CD8-positive, alpha-beta memory T cell (primary cell): ENCODE results near the gene MOK. TPM values are rescaled to one million over a fixed set of nuclear protein-coding genes. Genes with fewer than 3 reads are reported as not detected.
"Not testable (repeated sequence)": the region's sequence is repeated elsewhere in the genome, so short reads cannot be mapped to it uniquely, and the experiment has no call there.

Experiments
- CTCF ChIA-PET: fragments of 350-600 bp; sonication (Branson Sonifier 250); formaldehyde crosslinking; loops from one replicate; lab custom pipeline; 2021; ENCODE audit warnings: antibody characterized with exemption; lab: Charles Lee
- POLR2A ChIA-PET: fragments of 350-600 bp; sonication (Branson Sonifier 250); formaldehyde crosslinking; loops from one replicate; lab custom pipeline; 2021; ENCODE audit warnings: antibody characterized with exemption; lab: Charles Lee
- DNase-seq, 5 donors: peaks; one replicate each; pipeline versions ENCODE4 v3.0.0 to v3.0.0-alpha.2; 2020 to 2022; ENCODE audit warnings: mixed read lengths in 1 of 5
- H3K27ac ChIP-seq: one replicate; pipeline ENCODE4 v1.7.0; 2013; ENCODE audit warnings: low read depth, mild to moderate bottlenecking, low read length, moderate library complexity
- H3K27me3 ChIP-seq: 2 replicates; pipeline ENCODE4 v1.7.0; 2013; ENCODE audit warnings: low read length, mild to moderate bottlenecking; ENCODE audit not compliant: insufficient read depth, poor library complexity, severe bottlenecking
- H3K36me3 ChIP-seq: 2 replicates; pipeline ENCODE4 v1.7.0; 2013; ENCODE audit warnings: mild to moderate bottlenecking, low read length, moderate library complexity; ENCODE audit not compliant: insufficient read depth
- H3K4me1 ChIP-seq: 2 replicates; pipeline ENCODE4 v1.7.0; 2013; ENCODE audit warnings: mild to moderate bottlenecking, low read length, moderate library complexity; ENCODE audit not compliant: insufficient read depth
- H3K4me3 ChIP-seq: 2 replicates; pipeline ENCODE4 v1.7.0; 2013; ENCODE audit warnings: mild to moderate bottlenecking, low read length
- H3K9me3 ChIP-seq: 2 replicates; pipeline ENCODE4 v1.7.0; 2013; ENCODE audit warnings: mild to moderate bottlenecking, low read length
- H3K27ac Mint-ChIP-seq, 8 donors: one replicate each; pipeline ENCODE4 v1.8.0; 2020 to 2021; ENCODE audit warnings: mixed read lengths in 8 of 8, mild to moderate bottlenecking in 6 of 8, inconsistent platforms in 3 of 8, moderate library complexity in 3 of 8
- H3K27me3 Mint-ChIP-seq, 2 donors: one replicate each; pipeline ENCODE4 v1.8.0; 2020 to 2021; ENCODE audit warnings: mixed read lengths in 2 of 2, mild to moderate bottlenecking in 1 of 2, moderate library complexity in 1 of 2
- H3K36me3 Mint-ChIP-seq, 3 donors: one replicate each; pipeline ENCODE4 v1.8.0; 2020 to 2021; ENCODE audit warnings: mixed read lengths in 3 of 3, inconsistent platforms in 1 of 3, mild to moderate bottlenecking in 1 of 3
- H3K4me1 Mint-ChIP-seq, 3 donors: one replicate each; pipeline ENCODE4 v1.8.0; 2020 to 2021; ENCODE audit warnings: mixed read lengths in 3 of 3, inconsistent platforms in 1 of 3, mild to moderate bottlenecking in 1 of 3
- H3K4me3 Mint-ChIP-seq, 7 donors: one replicate each; pipeline ENCODE4 v1.8.0; 2020 to 2021; ENCODE audit warnings: mixed read lengths in 7 of 7, mild to moderate bottlenecking in 6 of 7, moderate library complexity in 4 of 7, inconsistent platforms in 2 of 7
- H3K9me3 Mint-ChIP-seq, 5 donors: one replicate each; pipeline ENCODE4 v1.8.0; 2020 to 2022; ENCODE audit warnings: mixed read lengths in 5 of 5, mild to moderate bottlenecking in 3 of 5, moderate library complexity in 2 of 5, inconsistent platforms in 1 of 5
- polyA plus RNA-seq: library from polyadenylated mRNA; unstranded; fragments of 300-500 nt; fragmentation: Illumina TruSeq; gene quantifications from one replicate; pipeline ENCODE4 v1.2.3, GENCODE V29; 2021
- total RNA-seq, 2 experiments: library from RNA; stranded (reverse); gene quantifications; one replicate each; pipeline ENCODE4 v1.2.3, GENCODE V29; 2021

The MOK gene
- total and polyA plus RNA-seq, 3 experiments from 2014 or later: 2.8 to 7.3 (median 5.8) TPM

DNA sequence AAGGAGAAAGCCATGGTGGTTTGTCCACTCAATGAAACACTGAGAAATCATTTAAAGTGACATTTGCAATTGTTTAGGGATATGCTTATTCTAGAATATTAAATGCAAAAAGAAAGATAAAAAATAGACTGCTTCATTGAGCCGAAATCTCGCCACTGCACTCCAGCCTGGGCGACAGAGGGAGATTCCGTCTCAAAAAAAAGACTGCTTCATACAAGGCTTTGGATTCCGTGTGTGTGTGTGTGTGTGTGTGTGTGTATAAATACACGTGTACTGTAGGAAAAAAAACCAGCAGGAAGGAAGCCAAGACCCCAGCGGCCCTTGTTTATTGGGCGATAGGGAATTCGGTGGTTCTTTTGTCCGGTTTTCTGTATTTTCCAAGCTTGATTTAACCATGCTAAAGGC, 11.4 kb upstream of the MOK start:
- Mint-ChIP-seq H3K4me3 (peak overlapping the region; percentile 94 to 99 (median 96)), H3K27me3 (peaks cover 0 to 8% of the 10 kb centered on the region in 2 donors), H3K27ac (peak overlapping the region; percentile 93 to 99 (median 98)), H3K9me3 (peaks cover 0 to 3% (median 0%) of the 10 kb centered on the region in 5 donors), H3K4me1 (peaks cover 37 to 66% (median 58%) of the 10 kb centered on the region in 3 donors), H3K36me3 (peaks cover 0 to 14% (median 0%) of the 10 kb centered on the region in 3 donors)
- Histone ChIP-seq H3K9me3 (no peaks in the 10 kb centered on the region), H3K36me3 (no peaks in the 10 kb centered on the region), H3K4me3 (peak overlapping the region; percentile 38), H3K27ac (peak overlapping the region; percentile 1), H3K4me1 (peaks cover 39% of the 10 kb centered on the region), H3K27me3 (no peaks in the 10 kb centered on the region)
- POLR2A ChIA-PET: interaction anchor here (0.9 kb wide), 1 partner anchor 12 kb away, joined by 5 read pairs; the partner anchor contains the start of gene MOK
- CTCF ChIA-PET: interaction anchor here (1.0 to 5.7 kb wide), 16 partner anchors 12 to 369 kb away, joined by 3 to 79 read pairs (median 4); partner anchors contain the start of genes ANKRD9 and MOK
- DNase-seq: peak in 2 of 5 donors; percentile 17 to 62

DNA sequence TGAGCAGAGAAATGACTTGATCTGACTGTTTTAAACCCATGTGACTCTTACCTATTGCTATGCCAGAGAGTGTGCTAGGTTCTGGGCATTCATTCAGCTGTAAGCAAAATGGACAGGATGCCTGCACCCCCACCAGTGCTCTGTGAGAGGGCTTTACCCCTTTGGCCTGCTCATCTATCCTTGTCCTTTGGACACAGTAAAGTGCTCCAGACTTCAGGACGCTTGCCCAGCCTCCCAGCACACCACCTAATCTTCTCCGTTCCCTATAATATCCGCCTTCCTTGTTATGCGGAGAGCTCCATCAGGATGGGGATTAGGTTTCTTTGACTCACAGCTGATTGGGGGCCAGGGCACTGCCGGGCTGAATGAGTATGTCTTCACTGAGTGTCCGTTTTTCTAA, 10.2 kb upstream of the MOK start:
- Histone ChIP-seq H3K27me3 (no peaks in the 10 kb centered on the region), H3K4me1 (peaks cover 28% of the 10 kb centered on the region), H3K9me3 (no peaks in the 10 kb centered on the region), H3K36me3 (no peaks in the 10 kb centered on the region), H3K27ac (no peak overlapping the region), H3K4me3 (peak overlapping the region; percentile 76)
- H3K27ac Mint-ChIP-seq: peak overlapping the region in 4 of 8 donors; percentile 29 to 94 (median 55)
- ChIA-PET POLR2A (interaction anchor here (2.4 kb wide), 1 partner anchor 10 kb away, joined by 15 read pairs; the partner anchor contains the start of gene MOK), CTCF (interaction anchor here (0.8 to 5.7 kb wide), 13 partner anchors 11 to 608 kb away, joined by 3 to 79 read pairs (median 5); partner anchors contain the start of genes DYNC1H1 and MOK)
- peaks cover 0 to 3% (median 0%) of the 10 kb centered on the region in 5 donors for H3K9me3 Mint-ChIP-seq
- no peak for DNase-seq
- peak overlapping the region; percentile 86 to 95 (median 90) for H3K4me3 Mint-ChIP-seq
- peaks cover 0 to 13% (median 0%) of the 10 kb centered on the region in 3 donors for H3K36me3 Mint-ChIP-seq
- peaks cover 35 to 54% (median 49%) of the 10 kb centered on the region in 3 donors for H3K4me1 Mint-ChIP-seq
- peaks cover 0 to 8% of the 10 kb centered on the region in 2 donors for H3K27me3 Mint-ChIP-seq

DNA sequence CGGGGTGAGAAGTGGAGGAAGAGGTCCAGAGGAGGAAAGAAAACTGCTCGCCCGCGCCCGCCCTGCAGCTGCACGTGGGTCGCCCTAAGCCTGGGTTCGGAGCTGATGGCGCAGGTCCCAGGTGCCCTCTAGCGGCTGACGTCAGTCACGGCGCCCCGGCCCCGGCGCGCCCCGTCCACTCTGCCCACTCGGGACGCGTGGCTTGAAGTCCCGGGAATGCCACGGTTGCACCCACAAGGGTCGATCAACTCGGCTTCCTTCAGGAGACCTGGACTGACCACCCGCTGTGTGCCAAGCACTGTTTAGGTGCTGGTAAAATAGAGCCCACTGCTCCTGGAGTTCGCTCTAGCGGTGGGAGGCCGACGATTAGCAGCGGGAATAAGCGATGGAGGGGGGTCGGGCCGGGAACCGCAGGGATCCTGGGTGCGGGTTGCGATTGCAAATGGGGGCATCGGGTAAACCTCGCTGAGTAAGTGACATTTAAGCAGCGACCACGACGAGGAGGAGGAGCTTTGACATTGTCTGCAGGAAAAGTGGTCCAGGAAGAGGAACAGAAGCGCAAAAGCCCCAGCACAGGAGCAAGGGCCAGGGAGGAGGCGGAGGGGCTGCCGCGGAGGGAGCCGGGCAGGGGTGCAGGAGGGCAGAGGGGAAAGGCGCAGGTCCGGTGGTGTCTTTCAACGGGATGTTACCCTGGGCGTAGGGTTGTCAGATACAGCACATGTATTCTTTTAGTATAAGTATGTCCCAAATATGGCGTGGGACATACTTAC, 9.5 kb upstream of the MOK start:
- Mint-ChIP-seq H3K27me3 (peaks cover 0 to 8% of the 10 kb centered on the region in 2 donors), H3K36me3 (peaks cover 0 to 10% (median 0%) of the 10 kb centered on the region in 3 donors), H3K4me3 (peak overlapping the region; percentile 86 to 95 (median 90)), H3K4me1 (peaks cover 33 to 51% (median 47%) of the 10 kb centered on the region in 3 donors), H3K9me3 (peaks cover 0 to 3% (median 0%) of the 10 kb centered on the region in 5 donors), H3K27ac (peak overlapping the region in 7 of 8 donors; percentile 61 to 94 (median 85))
- peak; percentile 73 to 86 (median 76) for DNase-seq
- CTCF ChIA-PET: interaction anchor here (0.6 to 5.7 kb wide), 27 partner anchors 10 to 607 kb away, joined by 3 to 79 read pairs (median 3); partner anchors contain the start of genes CINP, DYNC1H1, MOK and TECPR2
- Histone ChIP-seq H3K4me3 (peak overlapping the region; percentile 76), H3K27ac (no peak overlapping the region), H3K36me3 (no peaks in the 10 kb centered on the region), H3K27me3 (no peaks in the 10 kb centered on the region), H3K4me1 (peaks cover 28% of the 10 kb centered on the region), H3K9me3 (no peaks in the 10 kb centered on the region)
- POLR2A ChIA-PET: interaction anchor here (0.5 to 2.4 kb wide), 4 partner anchors 10 to 1437 kb away, joined by 3 to 15 read pairs (median 3); partner anchors contain the start of gene MOK

DNA sequence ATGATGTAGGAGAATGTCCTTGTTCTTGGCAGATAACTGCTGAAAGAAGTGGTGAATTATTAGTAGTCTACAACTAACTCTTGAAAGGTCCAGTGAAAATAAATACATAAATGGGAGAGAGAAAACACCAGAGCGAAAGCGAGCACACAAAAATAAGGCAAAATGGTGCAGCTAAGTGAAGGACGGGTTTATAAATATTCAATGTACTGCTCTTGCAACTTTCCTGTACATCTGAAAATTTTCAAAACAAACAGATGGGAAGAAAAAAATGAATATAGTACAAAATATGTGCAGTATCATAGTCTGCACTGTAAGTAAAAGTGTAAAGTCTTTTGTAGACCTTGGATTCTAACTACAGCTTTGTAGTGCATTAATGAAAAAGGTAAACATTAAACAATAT, 1.3 kb downstream of the MOK start:
- Histone ChIP-seq H3K27ac (no peak overlapping the region), H3K36me3 (no peaks in the 10 kb centered on the region), H3K4me3 (no peak overlapping the region), H3K4me1 (peaks cover 6% of the 10 kb centered on the region), H3K9me3 (no peaks in the 10 kb centered on the region), H3K27me3 (no peaks in the 10 kb centered on the region)
- no peak for DNase-seq
- ChIA-PET CTCF (interaction anchor here (4.8 kb wide), 1 partner anchor 13 kb away, joined by 79 read pairs; no protein-coding TSS in a partner anchor), POLR2A (interaction anchor here (0.6 to 3.1 kb wide), 2 partner anchors 11 to 352 kb away, joined by 6 to 15 read pairs; no protein-coding TSS in a partner anchor)
- H3K27me3 Mint-ChIP-seq: peaks cover 4% of the 10 kb centered on the region in 2 donors
- peaks cover 10 to 15% (median 12%) of the 10 kb centered on the region in 3 donors for H3K4me1 Mint-ChIP-seq
- peak overlapping the region; percentile 22 to 85 (median 45) for H3K4me3 Mint-ChIP-seq
- H3K27ac Mint-ChIP-seq: peak overlapping the region in 2 of 8 donors; percentile 65 to 66
- peaks cover 0 to 5% (median 0%) of the 10 kb centered on the region in 3 donors for H3K36me3 Mint-ChIP-seq
- peaks cover 0 to 2% (median 0%) of the 10 kb centered on the region in 5 donors for H3K9me3 Mint-ChIP-seq

DNA sequence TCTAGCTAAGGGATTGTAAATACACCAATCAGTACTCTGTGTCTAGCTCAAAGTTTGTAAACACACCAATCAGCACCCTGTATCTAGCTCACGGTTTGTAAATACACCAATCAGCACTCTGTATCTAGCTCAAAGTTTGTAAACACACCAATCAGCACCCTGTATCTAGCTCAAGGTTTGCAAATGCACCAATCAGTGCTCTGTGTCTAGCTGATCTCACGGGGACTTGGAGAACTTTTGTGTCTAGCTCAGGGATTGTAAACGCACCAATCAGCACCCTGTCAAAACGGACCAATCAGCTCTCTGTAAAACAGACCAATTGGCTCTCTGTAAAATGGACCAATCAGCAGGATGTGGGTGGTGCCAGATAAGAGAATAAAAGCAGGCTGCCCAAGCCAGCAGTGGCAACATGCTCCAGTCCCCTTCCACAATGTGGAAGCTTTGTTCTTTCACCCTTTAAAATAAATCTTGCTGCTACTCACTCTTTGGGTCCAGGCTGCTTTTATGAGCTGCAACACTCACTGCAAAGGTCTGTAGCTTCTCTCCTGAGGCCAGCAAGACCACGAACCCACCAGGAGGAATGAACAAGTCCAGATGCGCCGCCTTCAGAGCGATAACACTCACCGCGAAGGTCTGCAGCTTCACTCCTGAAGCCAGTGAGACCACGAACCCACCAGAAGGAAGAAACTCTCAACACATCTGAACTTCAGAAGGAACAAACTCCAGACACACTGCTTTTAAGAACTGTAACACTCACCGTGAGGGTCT, 6.5 kb downstream of the MOK start:
- H3K27me3 ChIP-seq, H3K4me3 Mint-ChIP-seq, H3K27ac Mint-ChIP-seq, H3K4me1 Mint-ChIP-seq, H3K4me1 ChIP-seq, H3K4me3 ChIP-seq, H3K9me3 ChIP-seq, H3K36me3 ChIP-seq, H3K36me3 Mint-ChIP-seq, H3K9me3 Mint-ChIP-seq, DNase-seq, H3K27me3 Mint-ChIP-seq, POLR2A ChIA-PET, H3K27ac ChIP-seq: not testable (repeated sequence)
- CTCF ChIA-PET: interaction anchor here (1.0 to 1.7 kb wide), 3 partner anchors 14 to 19 kb away, joined by 3 to 5 read pairs (median 4); no protein-coding TSS in a partner anchor

DNA sequence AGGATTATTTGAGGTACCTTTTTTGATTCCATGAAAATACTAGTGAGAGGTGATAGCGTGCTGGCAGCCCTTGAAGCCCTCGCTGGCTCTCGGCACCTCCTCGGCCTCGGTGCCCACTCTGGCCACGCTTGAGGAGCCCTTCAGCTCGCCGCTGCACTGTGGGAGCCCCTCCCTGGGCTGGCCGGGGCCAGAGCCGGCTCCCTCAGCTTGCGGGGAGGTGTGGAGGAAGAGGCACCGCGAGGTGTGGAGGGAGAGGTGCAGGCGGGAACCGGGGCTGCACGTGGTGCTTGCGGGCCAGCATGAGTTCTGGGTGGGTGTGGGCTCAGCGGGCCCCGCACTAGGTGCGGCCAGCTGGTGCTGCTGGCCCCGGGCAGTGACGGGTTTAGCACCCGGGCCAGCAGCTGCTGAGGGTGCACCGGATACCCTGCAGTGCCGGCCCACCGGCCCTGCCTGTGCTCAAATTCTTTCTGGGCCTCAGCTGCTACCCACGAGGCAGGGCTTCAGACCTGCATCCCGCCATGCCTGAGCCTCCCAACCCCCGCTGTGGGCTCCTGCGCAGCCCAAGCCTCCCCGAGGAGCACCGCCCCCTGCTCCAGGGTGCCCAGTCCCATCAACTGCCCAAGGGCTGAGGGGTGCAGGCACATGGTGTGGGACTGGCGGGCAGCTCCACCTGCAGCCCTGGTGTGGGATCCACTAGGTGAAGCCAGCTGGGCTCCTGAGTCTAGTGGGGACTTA, 7.4 kb downstream of the MOK start:
- no peak overlapping the region for H3K4me3 Mint-ChIP-seq
- Histone ChIP-seq H3K4me3 (no peak overlapping the region), H3K27me3 (no peaks in the 10 kb centered on the region), H3K27ac (no peak overlapping the region), H3K9me3 (no peaks in the 10 kb centered on the region), H3K36me3 (no peaks in the 10 kb centered on the region), H3K4me1 (no peaks in the 10 kb centered on the region)
- no peaks in the 10 kb centered on the region for H3K9me3 Mint-ChIP-seq
- no peak for DNase-seq
- ChIA-PET CTCF (interaction anchor here (0.9 to 1.7 kb wide), 4 partner anchors 13 to 20 kb away, joined by 3 to 5 read pairs (median 4); no protein-coding TSS in a partner anchor), POLR2A (no interaction called here)
- no peaks in the 10 kb centered on the region for H3K4me1 Mint-ChIP-seq
- H3K27me3 Mint-ChIP-seq: no peaks in the 10 kb centered on the region
- no peak overlapping the region for H3K27ac Mint-ChIP-seq
- no peaks in the 10 kb centered on the region for H3K36me3 Mint-ChIP-seq

DNA sequence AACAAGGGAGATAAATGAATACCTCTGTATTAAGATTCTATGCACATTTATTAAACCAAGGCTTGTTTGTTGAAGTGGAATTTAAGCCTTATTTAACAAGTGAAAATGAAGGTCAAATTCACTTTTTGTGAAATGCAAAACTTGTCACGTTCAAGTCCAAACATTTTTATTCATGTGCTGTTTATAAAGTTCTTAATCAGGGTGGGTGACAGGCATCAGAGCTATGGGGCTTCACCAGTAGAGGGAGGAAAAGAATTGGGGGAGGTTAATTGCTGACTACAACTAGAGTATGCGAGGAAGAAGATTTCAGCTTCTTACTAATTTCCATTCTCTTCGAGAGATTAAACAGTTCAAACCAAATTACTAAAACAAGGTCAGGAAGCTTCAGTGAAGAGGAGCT, 9.7 kb downstream of the MOK start:
- Mint-ChIP-seq H3K9me3 (no peaks in the 10 kb centered on the region), H3K27me3 (no peaks in the 10 kb centered on the region), H3K4me3 (no peak overlapping the region), H3K27ac (peak overlapping the region in 1 of 8 donors; percentile 55), H3K36me3 (no peaks in the 10 kb centered on the region), H3K4me1 (no peaks in the 10 kb centered on the region)
- POLR2A ChIA-PET: no interaction called here
- H3K9me3 ChIP-seq: no peaks in the 10 kb centered on the region
- H3K4me1 ChIP-seq: no peaks in the 10 kb centered on the region
- H3K4me3 ChIP-seq: no peak overlapping the region
- CTCF ChIA-PET: interaction anchor here (1.1 to 1.6 kb wide), 3 partner anchors 10 to 21 kb away, joined by 3 to 6 read pairs (median 3); partner anchors contain the start of gene MOK
- no peaks in the 10 kb centered on the region for H3K27me3 ChIP-seq
- DNase-seq: no peak
- no peak overlapping the region for H3K27ac ChIP-seq
- no peaks in the 10 kb centered on the region for H3K36me3 ChIP-seq
